HEK293T (cell line): ENCODE data around the gene MAFF.

ENCODE experiments used
- BHLHE40 ChIP-seq: fragments of 450-650 bp; IDR thresholded peaks from 2 replicates; pipeline ENCODE4 v1.6.1; 2016; ENCODE audit warnings: mild to moderate bottlenecking, moderate library complexity, borderline replicate concordance
- CTBP1 ChIP-seq: fragments of 450-650 bp; IDR thresholded peaks from 2 replicates; pipeline ENCODE4 v1.6.1; 2016; ENCODE audit warnings: borderline replicate concordance
- ELF4 ChIP-seq: fragments of 450-650 bp; IDR thresholded peaks from 2 replicates; pipeline ENCODE4 v1.6.1; 2017; ENCODE audit warnings: antibody characterized with exemption
- FOXA1 ChIP-seq: fragments of 450-650 bp; IDR thresholded peaks from 2 replicates; pipeline ENCODE4 v1.6.1; 2016; ENCODE audit warnings: mild to moderate bottlenecking
- FOXK2 ChIP-seq: fragments of 450-650 bp; IDR thresholded peaks from 2 replicates; pipeline ENCODE4 v1.6.1; 2016; ENCODE audit warnings: mild to moderate bottlenecking
- FOXM1 ChIP-seq: fragments of 450-650 bp; IDR thresholded peaks from 2 replicates; pipeline ENCODE4 v1.6.1; 2017; ENCODE audit warnings: mild to moderate bottlenecking, borderline replicate concordance
- HDGF ChIP-seq: fragments of 450-650 bp; IDR thresholded peaks from 2 replicates; pipeline ENCODE4 v1.6.1; 2017; ENCODE audit warnings: antibody characterized with exemption, borderline replicate concordance
- NFRKB ChIP-seq: fragments of 450-650 bp; IDR thresholded peaks from 2 replicates; pipeline ENCODE4 v1.6.1; 2016; ENCODE audit warnings: mild to moderate bottlenecking, moderate library complexity
- SP1 ChIP-seq: fragments of 450-650 bp; IDR thresholded peaks from 2 replicates; pipeline ENCODE4 v1.6.1; 2017
- SUZ12 ChIP-seq: fragments of 450-650 bp; IDR thresholded peaks from 2 replicates; pipeline ENCODE4 v1.6.1; 2016; ENCODE audit warnings: mild to moderate bottlenecking
- TARDBP ChIP-seq: fragments of 450-650 bp; IDR thresholded peaks from 2 replicates; pipeline ENCODE4 v1.6.1; 2016
- ZNF384 ChIP-seq: fragments of 450-650 bp; IDR thresholded peaks from 2 replicates; pipeline ENCODE4 v1.6.1; 2016
- TF ChIP-seq, protein P1 (sequence below): fragments of 450-650 bp; IDR thresholded peaks from 2 replicates; pipeline ENCODE4 v1.6.1; 2016

DNA sequence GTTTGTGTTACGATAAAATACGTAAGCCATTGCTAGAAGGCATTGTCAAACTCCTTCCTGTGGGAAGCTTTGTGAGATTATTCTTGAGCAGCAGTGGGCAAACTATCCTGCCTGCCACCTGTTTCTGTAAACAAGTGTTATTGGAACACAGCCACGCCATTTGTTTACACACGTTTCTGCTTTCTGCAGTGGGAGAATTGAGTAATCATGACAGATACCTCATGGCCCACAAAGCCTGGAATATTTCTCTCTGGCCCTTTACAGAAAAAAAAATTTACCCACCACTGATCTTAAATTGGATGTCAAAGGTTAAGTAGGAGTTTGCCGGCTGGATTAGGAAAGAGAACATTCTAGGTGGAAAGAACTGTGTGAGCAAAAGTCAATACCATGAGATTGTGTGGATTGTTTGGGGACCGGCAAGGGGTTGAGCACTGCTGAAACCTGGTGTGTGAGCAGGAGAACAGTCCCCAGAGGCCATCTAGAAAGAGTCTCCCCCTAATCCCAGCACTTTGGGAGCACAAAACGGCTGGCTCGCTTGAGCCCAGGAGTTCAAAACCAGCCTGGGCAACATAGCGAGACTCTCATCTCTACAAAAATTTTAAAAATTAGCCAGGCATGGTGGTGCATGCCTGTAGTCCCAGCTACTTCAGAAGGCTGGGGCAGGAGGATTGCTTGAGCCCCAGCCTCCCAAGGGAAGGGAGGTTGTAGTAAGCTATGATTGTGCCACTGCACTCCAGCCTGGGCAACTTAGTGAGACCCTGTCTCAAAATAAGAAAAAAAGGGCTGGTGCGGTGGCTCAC is 14.2 kb upstream of the MAFF start:
- TF ChIP-seq CTBP1 (no peak), BHLHE40 (no peak), HDGF (no peak), SP1 (no peak), TARDBP (no peak), SUZ12 (no peak), NFRKB (no peak), ELF4 (no peak), FOXM1 (no peak), ZNF384 (no peak), FOXK2 (no peak), FOXA1 (no peak)
- TF ChIP-seq, protein P1, sequence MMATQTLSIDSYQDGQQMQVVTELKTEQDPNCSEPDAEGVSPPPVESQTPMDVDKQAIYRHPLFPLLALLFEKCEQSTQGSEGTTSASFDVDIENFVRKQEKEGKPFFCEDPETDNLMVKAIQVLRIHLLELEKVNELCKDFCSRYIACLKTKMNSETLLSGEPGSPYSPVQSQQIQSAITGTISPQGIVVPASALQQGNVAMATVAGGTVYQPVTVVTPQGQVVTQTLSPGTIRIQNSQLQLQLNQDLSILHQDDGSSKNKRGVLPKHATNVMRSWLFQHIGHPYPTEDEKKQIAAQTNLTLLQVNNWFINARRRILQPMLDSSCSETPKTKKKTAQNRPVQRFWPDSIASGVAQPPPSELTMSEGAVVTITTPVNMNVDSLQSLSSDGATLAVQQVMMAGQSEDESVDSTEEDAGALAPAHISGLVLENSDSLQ: no peak
